Left cardiac atrium (tissue), 4 donors: ENCODE results near the gene COA4. TPM values are rescaled to one million over a fixed set of nuclear protein-coding genes. Genes with fewer than 3 reads are reported as not detected.
"Not testable (repeated sequence)": the region's sequence is repeated elsewhere in the genome, so short reads cannot be mapped to it uniquely, and the experiment has no call there.

ENCODE experiments used
- ATAC-seq, 2 donors: fragments of 200-7000 bp; cut with Tn5 transposase; one replicate each; pipeline ENCODE4 v1.9.1; 2020; ENCODE audit warnings: mild to moderate bottlenecking in 2 of 2, moderate library complexity in 2 of 2
- DNase-seq: peaks from one replicate; pipeline ENCODE4 v3.0.0-alpha.2; 2020
- intact Hi-C, 2 donors: fragments of 100-400 bp; cut with DNase I; formaldehyde crosslinking; loops; one replicate each; pipeline versions ENCODE4 v1.14.1 to v1.15.1; 2022 to 2023
- long read RNA-seq: library from polyadenylated mRNA; unstranded; transcript quantifications from one replicate; pipeline ENCODE4 v2.0.0, GENCODE V29; 2021
- total RNA-seq, 2 donors: library from RNA; stranded (reverse); fragmentation: NEBNext Ultra II Directional; extraction: Animal tissue kit (Norgen Biotek cat#: 25700); gene quantifications; one replicate each; pipeline ENCODE4 v1.2.1, GENCODE V29; 2021
- donor health status: DM: no; HTN: yes; CAD: no.
- donor health status: DM: no; HTN: yes; CAD: no; lungs with severe emphysema.
- donor health status: DM: yes; HTN: yes; CAD: no.
- donor health status: Dilated cardiomyopathy.

COA4 gene
- total RNA-seq = 10 to 100 TPM; 60.3 to 65.3 TPM
- long read RNA-seq, transcript COA4-201 (2 exons, 960 nt) = major isoform, 6 of 7 reads
- long read RNA-seq, partial matches to known transcripts = 1 of 7 reads
- long read RNA-seq, other reads (novel, unspliced or antisense) = 0 of 7 reads

DNA sequence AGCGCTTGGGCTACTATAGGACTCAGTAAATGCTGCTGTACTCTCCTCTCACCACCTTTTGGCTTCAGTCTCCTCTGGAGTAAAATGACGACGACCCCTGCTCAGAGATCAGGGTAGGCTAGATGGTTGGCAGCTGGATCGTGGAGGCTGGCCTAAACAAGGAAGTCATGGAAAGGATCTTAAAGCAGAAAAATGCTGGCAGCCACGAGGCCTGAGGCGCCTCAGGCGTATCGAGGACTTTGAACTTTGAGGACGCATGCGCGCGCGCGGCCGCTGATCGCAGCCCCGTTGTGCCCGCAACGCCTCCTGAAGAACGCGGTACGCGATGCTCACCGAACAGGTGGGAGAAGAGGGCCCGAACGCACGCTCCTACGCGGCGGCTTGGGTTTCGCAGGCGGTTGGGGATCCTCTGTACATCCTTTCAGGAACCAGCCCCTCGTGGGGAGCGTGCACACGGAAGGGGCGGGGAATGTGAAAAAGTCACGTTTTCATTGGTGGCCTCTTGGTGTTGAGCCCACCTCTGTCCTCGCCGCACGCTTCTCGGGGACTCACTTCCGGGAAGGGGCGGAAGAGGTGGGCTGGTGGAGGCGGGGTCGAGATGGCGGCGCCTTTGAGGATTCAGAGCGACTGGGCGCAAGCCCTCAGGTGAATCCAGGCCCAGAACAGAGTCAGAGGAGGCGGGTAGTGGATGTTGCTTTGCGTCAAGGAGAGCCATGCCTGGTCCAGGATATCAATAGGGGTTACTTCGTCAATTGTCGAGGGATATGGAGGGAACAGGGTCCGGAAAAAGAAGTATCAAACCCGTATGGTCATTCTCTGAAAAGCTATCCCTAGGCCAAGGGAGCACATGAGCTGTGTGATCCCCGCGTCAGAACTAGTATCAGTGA, at the start of gene COA4, which contains the start of gene PAAF1:
Gene COA4 (minus strand): TSS at position 423 of the 887 bp plus-strand sequence. CDS start 3,468 bp downstream, outside the sequence.
Gene PAAF1 (plus strand): TSS at position 576 of the 887 bp plus-strand sequence. CDS start 23 bp downstream, at position 599.
- DNase-seq (peak; percentile 95), ATAC-seq (peak; percentile 99 to 100)
- intact Hi-C loops = loop anchor here in 1 of 2 donors (10.0 kb wide), 1 partner anchor 92 kb away; the partner anchor contains the start of gene MRPL48

DNA sequence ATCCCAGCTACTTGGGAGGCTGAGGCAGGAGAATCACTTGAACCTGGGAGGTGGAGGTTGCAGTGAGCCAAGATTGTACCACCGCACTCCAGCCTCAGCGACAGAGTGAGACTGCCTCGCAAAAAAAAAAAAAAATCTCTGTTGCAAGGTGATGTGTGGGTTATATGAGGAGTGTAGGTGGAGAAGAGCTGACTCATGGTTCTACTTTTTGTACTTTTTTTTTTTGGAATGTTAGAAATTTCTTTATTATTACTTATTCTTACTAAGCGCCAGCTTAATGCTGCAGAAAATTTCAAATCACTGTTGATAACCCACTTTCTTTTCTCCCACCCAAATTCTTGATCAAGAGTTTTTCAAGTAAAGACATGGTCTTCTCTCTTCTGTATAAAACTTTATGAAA, 44.5 kb upstream of the COA4 start:
- intact Hi-C loops = no loop called here
- DNase-seq (no peak), ATAC-seq (no peak)

GRCh38 chr11:73916435-73916834, 39.8 kb upstream of the COA4 start:
- intact Hi-C loops = no loop called here
- ATAC-seq = peak in 1 of 2 donors; percentile 79
- DNase-seq = no peak

GRCh38 chr11:73914284-73914683, 37.6 kb upstream of the COA4 start:
- DNase-seq (no peak), ATAC-seq (no peak)
- intact Hi-C loops = no loop called here

DNA sequence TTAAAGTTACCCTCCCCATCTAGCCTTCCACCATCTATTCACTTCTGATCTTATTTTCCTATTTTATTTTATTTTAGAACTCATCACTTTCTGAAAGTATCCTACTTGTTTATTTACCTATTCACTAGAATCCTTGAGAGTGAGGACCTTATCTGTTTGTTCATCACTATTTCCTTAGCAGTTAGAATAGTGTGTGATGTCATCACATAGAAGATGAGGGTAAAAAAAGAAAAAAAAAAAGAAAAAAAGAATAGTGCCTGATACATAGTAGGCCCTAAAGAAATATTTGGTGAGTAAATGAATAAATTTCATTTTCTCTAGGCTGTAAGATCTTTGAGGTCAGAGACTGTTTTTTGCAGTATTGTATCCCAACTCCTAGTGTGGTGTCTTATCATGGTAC, 36.8 kb upstream of the COA4 start:
- intact Hi-C loops = no loop called here
- ATAC-seq = no peak
- no peak for DNase-seq

DNA sequence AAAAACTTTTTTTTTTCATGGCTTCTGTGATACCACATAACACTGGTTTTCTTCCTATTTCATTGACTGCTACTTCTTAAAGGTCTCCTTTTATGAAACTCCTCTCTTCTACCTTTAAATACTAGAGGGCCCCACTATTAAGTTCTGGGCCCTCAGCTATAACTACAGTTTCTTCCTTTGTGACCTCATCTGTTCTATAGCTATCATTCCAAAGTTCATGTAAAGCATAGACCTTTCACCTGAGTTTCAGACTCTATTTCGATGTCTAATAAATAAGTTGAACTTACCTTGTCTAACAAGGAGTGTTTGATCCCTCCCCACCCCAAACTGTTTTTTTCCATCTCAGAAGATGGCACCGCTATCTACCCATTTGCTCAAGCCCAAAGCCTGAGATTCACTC, 35.4 kb upstream of the COA4 start:
- no peak for DNase-seq
- ATAC-seq = no peak

GRCh38 chr11:73907191-73907590, 30.5 kb upstream of the COA4 start:
- intact Hi-C loops = no loop called here
- peak; percentile 25 for DNase-seq
- peak; percentile 78 to 99 for ATAC-seq

More for the DNA sequence above, 35.4 kb upstream of the COA4 start:
- intact Hi-C loops = no loop called here

GRCh38 chr11:73902303-73902702, 25.7 kb upstream of the COA4 start:
- DNase-seq = no peak
- no peak for ATAC-seq
- intact Hi-C loops = no loop called here

DNA sequence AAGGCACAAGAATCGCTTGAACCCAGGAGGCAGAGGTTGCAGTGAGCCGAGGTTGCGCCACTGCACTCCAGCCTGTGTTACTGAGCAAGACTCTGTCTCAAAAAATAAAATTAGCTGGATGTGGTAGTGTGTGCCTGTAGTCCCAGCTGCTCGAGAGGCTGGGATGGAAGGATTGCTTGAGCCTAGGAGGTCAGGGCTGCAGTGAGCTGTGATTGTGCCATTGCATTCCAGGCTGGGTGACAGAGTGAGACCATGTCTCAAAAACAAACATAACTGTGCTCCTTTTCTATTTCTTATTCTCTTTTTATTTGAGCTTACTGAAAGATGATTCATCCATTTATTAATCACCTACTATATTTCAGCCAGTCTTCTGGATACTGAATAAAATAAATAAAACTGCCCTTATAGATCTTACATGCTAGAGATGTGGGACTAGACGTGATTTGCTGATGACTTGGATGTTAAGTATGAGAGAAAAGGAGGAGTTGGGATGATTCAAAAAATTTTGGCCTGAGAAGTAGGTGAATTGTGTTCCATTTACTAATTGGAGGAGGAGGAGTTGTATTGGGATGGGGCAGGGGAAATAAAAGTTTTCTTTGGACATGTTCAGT, 18.2 kb upstream of the COA4 start:
- DNase-seq (no peak), ATAC-seq (no peak)
- intact Hi-C loops = no loop called here

DNA sequence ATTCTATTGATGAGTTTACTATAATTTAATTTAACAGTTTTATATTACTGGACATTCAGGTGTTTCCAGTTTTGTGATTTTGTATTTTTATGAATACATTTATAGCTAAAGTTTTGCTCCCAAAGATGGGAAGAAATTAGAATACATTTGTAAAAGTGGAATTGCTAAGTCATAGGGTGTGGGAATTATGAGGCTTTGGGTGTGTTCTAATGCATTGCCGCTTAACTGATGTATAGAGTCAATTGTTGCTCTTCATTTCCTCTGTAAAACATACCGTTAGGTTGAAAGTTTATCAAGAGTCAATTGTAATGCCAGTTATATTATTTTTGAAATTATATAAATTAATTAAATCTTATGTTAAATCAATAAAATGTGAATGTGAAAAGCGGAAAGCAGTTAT, 16.4 kb upstream of the COA4 start:
- intact Hi-C loops = no loop called here
- no peak for ATAC-seq
- no peak for DNase-seq

- ATAC-seq = no peak
- intact Hi-C loops = no loop called here
- DNase-seq = no peak
Measured at GRCh38 chr11:73889536-73889935, 12.9 kb upstream of the COA4 start.

- intact Hi-C loops = no loop called here
- no peak for ATAC-seq
Measured at GRCh38 chr11:73889019-73889418, 12.4 kb upstream of the COA4 start.

DNA sequence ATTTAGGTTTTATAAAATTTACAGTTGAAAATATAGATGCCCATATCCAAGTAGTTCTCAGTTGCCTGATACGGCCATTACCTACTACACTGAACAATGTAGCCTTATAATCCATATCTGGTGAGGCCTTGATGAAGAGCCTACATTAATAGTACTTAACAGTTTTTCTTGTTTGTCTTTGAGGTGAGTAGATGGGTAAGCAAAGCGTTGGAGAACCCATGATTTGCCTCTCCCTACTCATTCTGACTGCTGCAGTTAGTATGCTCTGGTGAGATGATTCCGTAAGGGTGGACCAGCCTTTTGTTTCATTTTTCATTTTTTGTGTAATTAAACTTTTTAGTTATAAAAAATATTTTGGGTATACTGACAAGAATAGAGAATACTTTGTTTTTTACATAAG, 11.6 kb upstream of the COA4 start:
- intact Hi-C loops = no loop called here
- no peak for ATAC-seq
- no peak for DNase-seq

More at GRCh38 chr11:73889019-73889418, 12.4 kb upstream of the COA4 start:
- DNase-seq = no peak

GRCh38 chr11:73883856-73884255, 7.2 kb upstream of the COA4 start:
- intact Hi-C loops = no loop called here
- DNase-seq (no peak), ATAC-seq (peak in 1 of 2 donors; percentile 23)

GRCh38 chr11:73880449-73880848, 3.8 kb upstream of the COA4 start:
- intact Hi-C loops, DNase-seq, ATAC-seq: not testable (repeated sequence)

DNA sequence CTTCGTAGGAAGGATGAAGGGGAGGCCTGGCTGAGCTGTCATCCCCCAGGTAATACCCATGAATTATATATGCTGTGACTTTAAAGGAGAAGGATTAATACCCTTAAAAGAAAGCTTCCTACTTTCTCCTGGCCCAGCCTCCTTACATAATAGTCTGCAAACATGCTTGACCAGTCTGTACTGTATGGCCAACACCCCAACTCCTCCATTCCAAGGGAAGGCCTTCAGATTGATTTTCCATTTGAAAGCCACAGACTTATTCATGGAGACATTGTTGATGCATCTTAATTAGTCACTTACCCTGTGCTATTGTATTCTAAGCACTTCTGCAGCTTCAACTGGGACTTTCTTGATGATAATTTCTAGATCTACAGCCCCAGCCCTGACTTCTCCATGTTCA, 2.1 kb upstream of the COA4 start:
- intact Hi-C loops = loop anchor here in 1 of 2 donors (10.0 kb wide), 1 partner anchor 94 kb away; the partner anchor contains the start of gene MRPL48
- no peak for ATAC-seq
- no peak for DNase-seq

- DNase-seq (no peak), ATAC-seq (no peak)
- intact Hi-C loops = loop anchor here in 1 of 2 donors (10.0 kb wide), 1 partner anchor 91 kb away; the partner anchor contains the start of gene MRPL48
Measured at GRCh38 chr11:73875840-73876239, 806 bp downstream of the COA4 start.

DNA sequence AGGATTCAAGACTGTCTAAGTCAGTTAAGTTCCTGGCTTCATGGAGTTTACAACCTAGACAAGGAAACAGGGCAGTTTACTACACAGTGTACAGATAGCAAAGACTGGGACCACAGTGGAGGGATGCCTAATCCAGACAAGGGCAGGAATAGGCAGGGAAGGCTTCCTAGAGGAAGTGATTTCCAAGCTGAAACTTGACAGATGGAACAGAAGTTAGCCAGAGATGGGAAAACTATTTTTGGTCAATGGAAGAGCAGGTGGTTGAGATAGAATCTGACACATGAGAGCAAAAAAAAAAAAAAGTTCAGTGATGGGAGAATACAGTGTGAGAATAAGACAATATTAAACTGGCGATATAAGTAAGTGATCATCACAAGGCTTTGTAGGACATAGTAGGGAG, 1.3 kb downstream of the COA4 start:
- ATAC-seq (no peak), DNase-seq (no peak)
- intact Hi-C loops = loop anchor here in 1 of 2 donors (10.0 kb wide), 1 partner anchor 91 kb away; the partner anchor contains the start of gene MRPL48

GRCh38 chr11:73872749-73873357, 3.8 kb downstream of the COA4 start:
- DNase-seq = no peak
- intact Hi-C loops = loop anchor here in 1 of 2 donors (10.0 kb wide), 1 partner anchor 88 kb away; the partner anchor contains the start of gene MRPL48

More at GRCh38 chr11:73872749-73873357, 3.8 kb downstream of the COA4 start:
- ATAC-seq = no peak
